Measurements from ENCODE around the gene MEAF6. TPM values are rescaled to one million over a fixed set of nuclear protein-coding genes. Genes with fewer than 3 reads are reported as not detected.

MEAF6 gene
- total RNA-seq, 1 donor from 2014 or later = 102 TPM

- intact Hi-C loops (cut with micrococcal nuclease) = loop anchor here (10.0 kb wide), 3 partner anchors 533 to 1403 kb away; partner anchors contain the start of genes FHL3, MYCBP and OSCP1
- DNase-seq (ENCODE audit: low spot score) = no peak
- peaks cover 24% of the 10 kb centered on the region for H3K36me3 Mint-ChIP-seq (ENCODE audit: low read depth)
- H3K9me3 Mint-ChIP-seq = no peaks in the 10 kb centered on the region
- peak overlapping the region; percentile 45 for H3K27ac Mint-ChIP-seq
- peaks cover 8% of the 10 kb centered on the region for H3K27me3 Mint-ChIP-seq (ENCODE audit: insufficient read depth)
- peaks cover 39% of the 10 kb centered on the region for H3K4me1 Mint-ChIP-seq (ENCODE audit: low read depth)
- H3K4me3 Mint-ChIP-seq = peak overlapping the region; percentile 8
Observed at GRCh38 chr1:37472281-37472680, 42.3 kb downstream of the MEAF6 start.

GRCh38 chr1:37471345-37472231 is 43.0 kb downstream of the MEAF6 start:
- H3K4me3 Mint-ChIP-seq = peak overlapping the region; percentile 39
- H3K36me3 Mint-ChIP-seq (ENCODE audit: low read depth) = peaks cover 17% of the 10 kb centered on the region
- H3K9me3 Mint-ChIP-seq = no peaks in the 10 kb centered on the region
- no peak overlapping the region for H3K27ac Mint-ChIP-seq
- DNase-seq (ENCODE audit: low spot score) = no peak
- H3K27me3 Mint-ChIP-seq (ENCODE audit: insufficient read depth) = peaks cover 6% of the 10 kb centered on the region
- intact Hi-C loops (cut with micrococcal nuclease) = loop anchor here (10.0 kb wide), 3 partner anchors 533 to 1403 kb away; partner anchors contain the start of genes FHL3, MYCBP and OSCP1
- H3K4me1 Mint-ChIP-seq (ENCODE audit: low read depth) = peaks cover 39% of the 10 kb centered on the region

GRCh38 chr1:37469386-37469785 is 45.2 kb downstream of the MEAF6 start:
- Mint-ChIP-seq H3K4me3 (no peak overlapping the region), H3K36me3 (ENCODE audit: low read depth) (peaks cover 2% of the 10 kb centered on the region)

GRCh38 chr1:37468037-37468436 is 46.5 kb downstream of the MEAF6 start:
- no peak overlapping the region for H3K4me3 Mint-ChIP-seq
- H3K4me1 Mint-ChIP-seq (ENCODE audit: low read depth) = peaks cover 29% of the 10 kb centered on the region
- H3K27me3 Mint-ChIP-seq (ENCODE audit: insufficient read depth) = peaks cover 6% of the 10 kb centered on the region
- no peaks in the 10 kb centered on the region for H3K9me3 Mint-ChIP-seq
- DNase-seq (ENCODE audit: low spot score) = no peak
- peaks cover 2% of the 10 kb centered on the region for H3K36me3 Mint-ChIP-seq (ENCODE audit: low read depth)
- no peak overlapping the region for H3K27ac Mint-ChIP-seq
- intact Hi-C loops (cut with micrococcal nuclease) = no loop called here

More at GRCh38 chr1:37469386-37469785, 45.2 kb downstream of the MEAF6 start:
- Mint-ChIP-seq H3K4me1 (ENCODE audit: low read depth) (peaks cover 39% of the 10 kb centered on the region), H3K27me3 (ENCODE audit: insufficient read depth) (peaks cover 6% of the 10 kb centered on the region), H3K9me3 (no peaks in the 10 kb centered on the region), H3K27ac (peak overlapping the region; percentile 5)
- intact Hi-C loops (cut with micrococcal nuclease) = no loop called here
- DNase-seq (ENCODE audit: low spot score) = no peak

GRCh38 chr1:37465593-37466517 is 48.7 kb downstream of the MEAF6 start:
- Mint-ChIP-seq H3K27ac (no peak overlapping the region), H3K9me3 (no peaks in the 10 kb centered on the region), H3K36me3 (ENCODE audit: low read depth) (no peaks in the 10 kb centered on the region), H3K27me3 (ENCODE audit: insufficient read depth) (no peaks in the 10 kb centered on the region), H3K4me1 (ENCODE audit: low read depth) (peaks cover 12% of the 10 kb centered on the region), H3K4me3 (no peak overlapping the region)
- DNase-seq (ENCODE audit: low spot score) = no peak
- intact Hi-C loops (cut with micrococcal nuclease) = no loop called here

GRCh38 chr1:37464443-37464842 is 50.1 kb downstream of the MEAF6 start:
- H3K36me3 Mint-ChIP-seq (ENCODE audit: low read depth) = no peaks in the 10 kb centered on the region
- H3K27ac Mint-ChIP-seq = no peak overlapping the region
- no peak for DNase-seq (ENCODE audit: low spot score)
- H3K4me3 Mint-ChIP-seq = no peak overlapping the region
- intact Hi-C loops (cut with micrococcal nuclease) = no loop called here
- H3K27me3 Mint-ChIP-seq (ENCODE audit: insufficient read depth) = no peaks in the 10 kb centered on the region
- H3K9me3 Mint-ChIP-seq = no peaks in the 10 kb centered on the region
- peaks cover 8% of the 10 kb centered on the region for H3K4me1 Mint-ChIP-seq (ENCODE audit: low read depth)

GRCh38 chr1:37461698-37462436 is 52.7 kb downstream of the MEAF6 start:
- Mint-ChIP-seq H3K36me3 (ENCODE audit: low read depth) (no peaks in the 10 kb centered on the region), H3K4me1 (ENCODE audit: low read depth) (no peaks in the 10 kb centered on the region), H3K27ac (no peak overlapping the region), H3K4me3 (no peak overlapping the region), H3K9me3 (no peaks in the 10 kb centered on the region), H3K27me3 (ENCODE audit: insufficient read depth) (no peaks in the 10 kb centered on the region)
- intact Hi-C loops (cut with micrococcal nuclease) = no loop called here
- DNase-seq (ENCODE audit: low spot score) = no peak

- no peaks in the 10 kb centered on the region for H3K27me3 Mint-ChIP-seq (ENCODE audit: insufficient read depth)
- DNase-seq (ENCODE audit: low spot score) = no peak
- peaks cover 7% of the 10 kb centered on the region for H3K4me1 Mint-ChIP-seq (ENCODE audit: low read depth)
- no peaks in the 10 kb centered on the region for H3K9me3 Mint-ChIP-seq
- H3K36me3 Mint-ChIP-seq (ENCODE audit: low read depth) = no peaks in the 10 kb centered on the region
- no peak overlapping the region for H3K4me3 Mint-ChIP-seq
- intact Hi-C loops (cut with micrococcal nuclease) = loop anchor here (10.0 kb wide), 1 partner anchor 1376 kb away; no protein-coding TSS in a partner anchor
- H3K27ac Mint-ChIP-seq = no peak overlapping the region
Observed at GRCh38 chr1:37458551-37458950, 56.0 kb downstream of the MEAF6 start.

- H3K4me1 Mint-ChIP-seq (ENCODE audit: low read depth) = peaks cover 7% of the 10 kb centered on the region
- H3K27me3 Mint-ChIP-seq (ENCODE audit: insufficient read depth) = no peaks in the 10 kb centered on the region
- H3K9me3 Mint-ChIP-seq = no peaks in the 10 kb centered on the region
- no peak for DNase-seq (ENCODE audit: low spot score)
- H3K36me3 Mint-ChIP-seq (ENCODE audit: low read depth) = no peaks in the 10 kb centered on the region
- intact Hi-C loops (cut with micrococcal nuclease) = loop anchor here (10.0 kb wide), 1 partner anchor 1378 kb away; no protein-coding TSS in a partner anchor
- H3K4me3 Mint-ChIP-seq = no peak overlapping the region
- H3K27ac Mint-ChIP-seq = no peak overlapping the region
Observed at GRCh38 chr1:37456614-37457013, 58.0 kb downstream of the MEAF6 start.

- intact Hi-C loops (cut with micrococcal nuclease) = loop anchor here (1.0 to 10.0 kb wide), 4 partner anchors 18 to 1379 kb away; partner anchors contain the start of gene MEAF6
- Mint-ChIP-seq H3K4me3 (no peak overlapping the region), H3K36me3 (ENCODE audit: low read depth) (no peaks in the 10 kb centered on the region), H3K9me3 (no peaks in the 10 kb centered on the region), H3K27ac (no peak overlapping the region), H3K27me3 (ENCODE audit: insufficient read depth) (no peaks in the 10 kb centered on the region), H3K4me1 (ENCODE audit: low read depth) (peaks cover 7% of the 10 kb centered on the region)
- no peak for DNase-seq (ENCODE audit: low spot score)
Observed at GRCh38 chr1:37455516-37455915, 59.0 kb downstream of the MEAF6 start.

- H3K27me3 Mint-ChIP-seq (ENCODE audit: insufficient read depth) = no peaks in the 10 kb centered on the region
- no peaks in the 10 kb centered on the region for H3K36me3 Mint-ChIP-seq (ENCODE audit: low read depth)
Observed at GRCh38 chr1:37453647-37454046, 60.9 kb downstream of the MEAF6 start.

GRCh38 chr1:37452416-37452815 is 62.1 kb downstream of the MEAF6 start:
- no peaks in the 10 kb centered on the region for H3K36me3 Mint-ChIP-seq (ENCODE audit: low read depth)
- no peaks in the 10 kb centered on the region for H3K9me3 Mint-ChIP-seq
- DNase-seq (ENCODE audit: low spot score) = no peak
- H3K27me3 Mint-ChIP-seq (ENCODE audit: insufficient read depth) = no peaks in the 10 kb centered on the region
- no peak overlapping the region for H3K27ac Mint-ChIP-seq
- intact Hi-C loops (cut with micrococcal nuclease) = loop anchor here (10.0 kb wide), 1 partner anchor 1382 kb away; no protein-coding TSS in a partner anchor
- no peak overlapping the region for H3K4me3 Mint-ChIP-seq
- peaks cover 7% of the 10 kb centered on the region for H3K4me1 Mint-ChIP-seq (ENCODE audit: low read depth)

More at GRCh38 chr1:37453647-37454046, 60.9 kb downstream of the MEAF6 start:
- intact Hi-C loops (cut with micrococcal nuclease) = loop anchor here (1.0 to 10.0 kb wide), 2 partner anchors 229 to 1381 kb away; no protein-coding TSS in a partner anchor
- no peak overlapping the region for H3K4me3 Mint-ChIP-seq
- H3K9me3 Mint-ChIP-seq = no peaks in the 10 kb centered on the region
- peaks cover 7% of the 10 kb centered on the region for H3K4me1 Mint-ChIP-seq (ENCODE audit: low read depth)
- H3K27ac Mint-ChIP-seq = no peak overlapping the region
- no peak for DNase-seq (ENCODE audit: low spot score)
